ENCODE measurements around the gene ADGRL2.

GRCh38 chr1:81827942-81828341 is 27.2 kb downstream of the ADGRL2 start:
- TF ChIP-seq CTCF (conservative IDR thresholded peaks at IDR 0.05) = no peak
- no peak for TF ChIP-seq ZFX (IDR thresholded peaks at IDR 0.05)

Data from C4-2B (cell line).